Measurements from ENCODE around the gene MED8.

DNA sequence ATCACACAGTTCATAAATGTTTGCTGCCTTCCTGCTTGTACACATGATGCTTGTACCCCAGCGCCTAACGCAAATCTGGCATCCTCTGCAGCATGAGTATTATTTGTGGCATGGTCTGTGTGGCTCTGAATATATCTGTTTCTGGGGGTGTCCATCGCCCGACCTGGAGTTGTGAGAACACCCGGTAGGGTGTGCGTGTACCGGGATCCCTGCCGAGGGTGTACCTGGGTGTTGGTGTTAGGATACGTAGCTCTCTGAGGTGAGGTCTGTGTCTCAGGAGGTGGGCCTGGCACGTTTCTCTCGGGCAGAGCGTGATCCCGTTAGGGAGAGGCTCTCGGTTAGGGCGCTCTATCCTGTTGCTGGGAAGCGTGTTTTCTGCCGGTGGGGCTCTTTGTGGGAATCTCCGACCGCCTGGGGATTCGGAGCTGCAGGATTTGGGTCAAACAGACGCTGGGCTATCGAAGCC is 41.2 kb downstream of the MED8 start:
- TF ChIP-seq, protein P1, sequence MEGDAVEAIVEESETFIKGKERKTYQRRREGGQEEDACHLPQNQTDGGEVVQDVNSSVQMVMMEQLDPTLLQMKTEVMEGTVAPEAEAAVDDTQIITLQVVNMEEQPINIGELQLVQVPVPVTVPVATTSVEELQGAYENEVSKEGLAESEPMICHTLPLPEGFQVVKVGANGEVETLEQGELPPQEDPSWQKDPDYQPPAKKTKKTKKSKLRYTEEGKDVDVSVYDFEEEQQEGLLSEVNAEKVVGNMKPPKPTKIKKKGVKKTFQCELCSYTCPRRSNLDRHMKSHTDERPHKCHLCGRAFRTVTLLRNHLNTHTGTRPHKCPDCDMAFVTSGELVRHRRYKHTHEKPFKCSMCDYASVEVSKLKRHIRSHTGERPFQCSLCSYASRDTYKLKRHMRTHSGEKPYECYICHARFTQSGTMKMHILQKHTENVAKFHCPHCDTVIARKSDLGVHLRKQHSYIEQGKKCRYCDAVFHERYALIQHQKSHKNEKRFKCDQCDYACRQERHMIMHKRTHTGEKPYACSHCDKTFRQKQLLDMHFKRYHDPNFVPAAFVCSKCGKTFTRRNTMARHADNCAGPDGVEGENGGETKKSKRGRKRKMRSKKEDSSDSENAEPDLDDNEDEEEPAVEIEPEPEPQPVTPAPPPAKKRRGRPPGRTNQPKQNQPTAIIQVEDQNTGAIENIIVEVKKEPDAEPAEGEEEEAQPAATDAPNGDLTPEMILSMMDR (IDR thresholded peaks at IDR 0.05; ENCODE audit: insufficient read depth, low read depth, low read length) = no peak
- no peak for TF ChIP-seq EZH2 (IDR thresholded peaks at IDR 0.05; ENCODE audit: insufficient read depth, low read length)

Measured in astrocyte (in vitro differentiated cells and primary cell).